ENCODE data around the gene SLC35D2.
"Not testable (repeated sequence)": the region's sequence is repeated elsewhere in the genome, so short reads cannot be mapped to it uniquely, and the experiment has no call there.

Gene SLC35D2

DNA sequence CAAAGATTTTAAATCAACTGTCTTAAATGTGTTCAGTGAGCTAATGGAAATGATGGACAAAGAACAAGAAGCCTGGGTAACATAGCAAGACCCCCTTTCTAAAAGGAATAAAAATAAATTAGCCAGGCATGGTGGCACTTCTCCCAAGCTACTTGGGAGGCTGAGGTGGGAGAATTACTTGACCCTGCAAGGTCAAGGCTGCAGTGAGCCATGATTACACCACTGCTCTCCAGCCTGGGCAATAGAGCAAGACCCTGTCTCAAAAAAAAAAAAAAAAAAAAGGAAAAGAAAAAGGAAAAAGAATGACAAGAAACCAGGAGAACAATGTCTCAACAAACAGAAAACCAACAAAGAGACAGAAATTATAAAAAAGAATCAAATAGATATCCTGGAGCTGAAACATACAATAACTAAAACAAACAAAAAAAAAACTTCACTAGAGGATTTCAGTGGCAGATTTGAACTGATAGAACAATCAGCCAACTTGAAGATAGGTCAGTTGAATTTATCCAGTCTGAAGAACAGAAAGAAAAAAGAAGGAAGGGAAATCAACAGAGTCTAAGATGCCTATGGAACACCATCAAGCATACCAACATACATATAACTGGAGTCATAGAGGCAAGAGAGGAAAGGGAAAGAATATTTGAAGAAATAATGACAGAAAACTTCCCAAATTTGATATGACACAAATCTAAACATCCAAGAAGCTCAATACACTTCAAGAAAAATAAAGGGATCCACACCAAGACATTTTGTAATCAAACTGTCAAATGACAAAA is 16.8 kb upstream of the SLC35D2 start:
- no peak for DNase-seq (ENCODE audit: low spot score)

DNA sequence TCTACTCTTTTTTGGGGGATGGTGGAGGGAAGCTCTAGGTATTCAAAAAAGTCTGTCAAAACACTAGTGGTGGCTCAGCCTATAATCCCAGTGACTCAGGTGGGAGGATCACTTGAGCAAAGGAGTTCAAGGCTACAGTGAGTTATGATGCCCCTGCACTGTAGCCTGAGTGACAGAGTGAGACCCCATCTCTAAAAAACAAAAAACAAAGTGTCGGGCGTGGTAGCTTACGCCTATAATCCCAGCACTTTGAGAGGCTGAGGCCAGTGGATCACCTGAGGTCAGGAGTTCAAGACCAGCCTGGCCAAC is 15.8 kb upstream of the SLC35D2 start:
- DNase-seq (ENCODE audit: low spot score): no peak

DNA sequence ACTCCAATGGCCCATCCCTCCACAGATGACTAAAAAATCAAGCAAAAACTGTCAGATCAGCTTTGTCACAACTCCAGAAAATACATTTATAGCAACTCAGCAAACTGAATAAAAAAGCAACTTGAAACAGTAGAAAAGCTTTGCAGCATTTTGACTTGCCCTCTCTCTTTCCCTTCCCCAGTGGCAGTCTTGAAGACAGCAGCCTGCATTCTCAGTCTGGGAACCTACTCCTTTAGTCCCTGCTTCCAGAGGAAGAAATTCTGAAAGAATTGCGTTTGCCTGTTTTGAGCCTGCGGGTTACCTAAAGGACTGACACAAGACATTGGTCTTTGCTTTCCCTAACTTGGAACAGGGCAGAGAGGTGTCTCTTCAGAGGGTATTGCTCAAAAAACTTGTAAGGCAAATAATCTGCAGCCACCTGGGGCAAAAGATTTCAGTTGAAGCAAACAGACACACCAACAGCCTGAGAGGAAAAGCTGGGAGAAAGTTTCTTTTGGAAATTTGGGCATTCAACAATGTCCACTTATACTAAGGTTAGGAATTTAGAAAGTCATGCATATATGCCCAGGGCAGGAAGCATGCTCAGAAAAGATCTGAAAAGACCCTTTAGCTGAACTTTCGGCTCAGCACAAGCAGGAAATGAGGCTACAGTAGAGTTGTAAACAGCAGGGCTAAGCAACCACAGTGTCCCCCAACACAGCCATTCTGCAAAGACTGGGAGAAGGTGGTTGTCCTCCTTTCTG is 15.2 kb upstream of the SLC35D2 start:
- DNase-seq (ENCODE audit: low spot score): no peak

DNA sequence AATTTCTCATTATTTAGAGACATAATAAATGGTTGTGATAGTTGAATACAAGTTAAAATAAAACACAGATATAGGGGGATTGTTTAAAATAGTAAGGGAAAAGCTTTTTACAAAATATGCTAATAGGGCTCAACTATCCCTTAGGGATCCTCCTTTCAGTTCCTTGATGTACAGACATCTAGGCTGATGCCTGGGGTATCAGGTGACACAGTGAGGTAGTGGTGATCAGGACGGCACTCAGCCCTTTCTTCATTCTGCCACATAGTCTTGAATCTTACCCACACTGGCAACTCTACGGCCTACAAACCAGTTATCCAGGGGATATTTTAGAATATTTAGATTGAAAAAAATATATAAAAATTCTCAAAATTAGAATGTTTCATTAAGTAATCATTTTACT is 12.5 kb upstream of the SLC35D2 start:
- DNase-seq (ENCODE audit: low spot score): no peak

DNA sequence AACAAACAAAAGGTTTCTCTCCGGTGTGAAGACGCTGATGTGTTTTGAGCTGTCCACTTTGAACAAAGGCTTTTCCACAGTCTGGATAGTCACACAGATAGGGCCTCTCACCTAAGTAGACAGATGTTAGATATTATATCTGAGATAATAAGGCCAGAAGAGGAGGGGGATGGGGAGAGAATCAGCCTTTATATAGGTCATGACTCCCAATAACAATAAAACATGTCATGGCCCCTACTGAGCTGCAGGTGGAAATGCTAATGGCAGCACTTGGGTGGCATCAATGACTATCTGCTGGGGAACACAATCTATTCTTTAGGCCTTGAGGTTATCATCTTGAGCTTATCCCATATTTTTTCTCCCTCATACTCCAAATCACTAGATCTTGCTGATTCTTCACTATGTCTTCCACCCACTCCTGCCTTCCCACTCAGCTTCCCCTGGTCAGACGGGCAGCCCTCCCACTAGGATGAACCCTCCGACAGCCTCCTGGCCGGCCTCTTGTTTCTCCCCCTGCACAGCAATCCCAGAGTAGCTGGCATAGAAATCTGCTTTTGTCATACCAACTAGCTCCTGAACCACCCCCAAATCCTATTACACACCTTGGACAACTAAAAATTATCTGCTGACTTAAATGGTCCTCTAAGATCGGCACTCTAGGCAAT is 11.5 kb upstream of the SLC35D2 start:
- DNase-seq (ENCODE audit: low spot score): no peak

DNA sequence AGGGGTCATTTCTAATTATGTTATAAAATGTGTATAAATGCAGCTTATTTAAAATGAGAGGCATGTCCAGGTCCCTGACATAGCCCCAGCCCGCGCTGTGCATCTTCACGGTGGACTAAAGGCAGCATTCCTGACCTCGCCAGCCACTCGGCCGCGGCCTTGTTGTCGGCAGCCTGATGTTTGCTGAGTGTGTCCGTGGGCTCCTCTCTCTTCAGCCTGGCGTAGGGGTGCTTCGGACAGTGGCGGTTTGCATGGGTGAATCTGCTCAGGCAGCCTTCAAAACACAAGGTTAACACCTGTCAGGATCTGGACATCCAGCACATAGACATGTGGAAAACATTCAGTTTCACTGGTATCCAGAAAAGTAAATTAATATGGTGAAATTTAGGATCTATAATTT is 8.8 kb upstream of the SLC35D2 start:
- no peak for DNase-seq (ENCODE audit: low spot score)

DNA sequence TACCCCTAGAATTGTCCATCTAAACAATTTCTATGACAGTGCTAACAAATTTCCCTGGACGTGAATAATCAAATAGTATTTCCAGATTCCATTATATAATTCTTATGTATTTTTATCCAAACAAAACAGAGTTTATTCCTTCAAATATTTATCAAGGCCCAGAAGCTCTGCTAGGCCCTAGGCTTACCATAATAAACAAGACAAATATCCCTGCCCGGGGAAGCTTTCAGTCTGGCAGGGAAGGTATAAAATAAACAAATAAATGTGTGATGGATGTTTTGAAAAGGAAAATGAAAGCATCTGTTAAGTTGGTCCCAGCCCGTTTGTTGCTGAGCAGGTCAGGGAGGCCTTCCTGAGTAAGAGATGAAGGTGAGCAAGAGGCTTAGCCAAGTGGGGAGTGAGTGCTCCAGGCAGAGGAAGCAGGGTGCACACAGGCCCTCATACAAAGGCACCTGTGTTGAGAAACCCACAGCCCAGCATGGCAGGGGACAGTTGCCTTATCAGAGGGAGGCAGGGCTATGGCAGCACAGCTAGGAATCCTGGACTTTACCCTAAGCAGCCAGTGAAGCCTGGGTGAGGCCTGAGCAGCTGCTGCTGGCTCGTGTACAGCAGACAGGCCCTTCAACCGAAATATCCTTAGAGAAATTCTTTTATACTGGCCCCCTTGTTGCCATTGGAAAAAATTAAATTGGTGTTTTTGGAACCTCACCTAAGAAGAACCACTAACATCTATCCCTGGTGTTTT is 7.7 kb upstream of the SLC35D2 start:
- DNase-seq (ENCODE audit: low spot score): no peak

DNA sequence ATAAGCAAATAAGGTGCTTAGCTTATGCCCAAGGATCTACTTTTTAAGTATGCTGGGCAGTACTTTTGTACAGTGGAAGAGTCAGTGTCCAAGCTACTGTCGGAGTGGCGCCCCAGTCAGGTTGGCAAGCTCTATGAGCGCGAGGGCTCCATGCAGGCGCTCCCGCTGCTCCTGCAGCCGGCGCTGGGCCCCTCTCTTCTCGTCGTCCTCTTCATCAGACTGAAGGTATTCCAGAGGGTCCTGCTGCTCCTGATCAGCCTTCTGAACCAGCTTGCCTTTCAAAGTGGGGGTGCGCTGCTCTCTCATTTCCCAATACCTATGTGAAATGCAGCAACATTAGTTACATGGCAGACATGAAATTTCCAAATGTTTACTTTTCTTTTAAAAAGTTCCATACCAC is 4.6 kb upstream of the SLC35D2 start:
- no peak for DNase-seq (ENCODE audit: low spot score)

DNA sequence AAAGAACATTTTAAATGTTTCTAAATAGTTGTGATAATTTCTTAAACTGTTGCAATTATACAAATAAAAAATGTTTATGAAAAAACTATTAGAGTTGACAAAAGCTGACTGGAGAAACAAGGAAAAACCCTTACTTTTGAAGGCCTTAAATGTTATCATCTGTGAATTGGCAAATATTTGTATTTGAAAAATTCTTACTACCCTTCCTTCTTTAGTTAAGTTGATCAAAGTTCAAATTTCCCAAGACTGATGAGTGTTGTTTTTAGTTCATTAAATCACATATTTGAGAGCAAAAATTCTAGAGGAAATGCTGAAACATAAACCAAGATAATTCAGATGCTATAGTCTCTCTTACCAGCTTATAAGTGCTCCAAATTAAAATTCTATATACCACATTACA is 2.6 kb upstream of the SLC35D2 start:
- DNase-seq (ENCODE audit: low spot score): no peak

DNA sequence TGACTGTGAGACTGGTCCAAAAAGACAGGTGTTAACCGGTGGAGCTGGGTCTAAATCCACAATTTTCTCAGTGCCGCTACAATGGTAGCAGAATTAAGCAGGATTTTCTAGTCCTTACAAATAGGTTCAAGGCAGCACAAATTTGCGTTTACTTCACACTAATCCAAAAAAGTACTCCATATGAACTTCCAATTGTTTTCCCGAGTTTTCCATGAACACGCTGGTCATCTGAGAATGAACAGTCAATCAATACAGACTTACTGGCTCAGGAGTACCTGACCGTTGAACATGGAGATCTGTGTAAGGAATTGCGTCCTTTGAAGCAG is 709 bp downstream of the SLC35D2 start:
- no peak for DNase-seq (ENCODE audit: low spot score)

DNA sequence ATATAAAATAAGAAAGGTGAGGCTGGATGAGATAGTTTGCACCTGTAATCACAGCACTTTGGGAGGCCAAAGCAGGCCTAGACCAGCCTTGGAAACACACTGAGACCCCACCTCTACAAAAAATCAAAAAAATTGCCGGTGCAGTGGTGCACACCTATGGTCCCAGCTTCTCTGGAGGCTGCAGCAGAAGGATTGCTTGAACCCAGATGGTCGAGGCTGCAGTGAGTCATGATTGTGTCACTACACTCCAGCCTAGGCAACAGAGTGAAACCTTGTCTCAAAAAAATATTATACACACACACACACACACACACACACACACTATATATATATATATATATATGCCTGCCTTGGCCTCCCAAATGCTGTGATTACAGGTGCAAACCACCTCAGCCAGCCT is 1.3 kb downstream of the SLC35D2 start:
- no peak for DNase-seq (ENCODE audit: low spot score)

DNA sequence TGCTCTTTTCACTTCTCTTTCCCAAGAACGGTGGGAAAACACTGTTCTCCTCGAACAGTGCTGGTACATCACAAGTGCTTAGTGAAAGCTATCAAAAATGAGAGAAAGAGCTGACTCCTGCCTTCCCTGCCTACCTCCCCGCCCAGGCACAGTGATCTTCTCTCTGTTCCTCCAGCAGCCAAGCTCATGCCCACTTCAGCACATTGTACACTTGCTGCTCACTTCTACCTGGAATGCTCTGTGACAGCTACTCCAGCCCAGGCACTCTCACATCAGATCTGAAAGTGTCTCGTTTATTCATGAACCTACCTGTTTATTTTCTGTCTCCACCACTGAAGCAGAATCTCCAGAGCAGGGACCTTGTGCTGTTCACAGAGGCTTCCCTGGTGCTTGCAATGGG is 1.8 kb downstream of the SLC35D2 start:
- DNase-seq (ENCODE audit: low spot score): no peak

DNA sequence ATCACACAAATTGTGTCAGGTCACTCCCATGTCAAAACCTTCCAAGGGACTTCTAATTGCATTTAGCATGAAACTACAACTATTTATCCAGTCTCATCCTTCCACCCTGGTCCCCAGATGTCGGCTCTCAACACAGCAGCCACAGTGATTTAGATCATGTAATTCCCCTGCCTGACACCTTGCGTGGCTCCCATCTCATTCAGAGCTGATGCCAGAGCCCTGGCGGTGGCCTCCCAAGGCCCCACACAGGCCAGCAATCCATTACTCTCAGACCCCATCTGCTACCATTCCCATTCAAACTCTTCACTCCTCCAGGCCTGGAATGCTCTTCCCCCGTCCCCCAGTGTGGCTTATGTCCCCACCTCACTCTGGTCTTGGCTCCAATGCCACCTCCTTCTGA is 2.4 kb downstream of the SLC35D2 start:
- no peak for DNase-seq (ENCODE audit: low spot score)

DNA sequence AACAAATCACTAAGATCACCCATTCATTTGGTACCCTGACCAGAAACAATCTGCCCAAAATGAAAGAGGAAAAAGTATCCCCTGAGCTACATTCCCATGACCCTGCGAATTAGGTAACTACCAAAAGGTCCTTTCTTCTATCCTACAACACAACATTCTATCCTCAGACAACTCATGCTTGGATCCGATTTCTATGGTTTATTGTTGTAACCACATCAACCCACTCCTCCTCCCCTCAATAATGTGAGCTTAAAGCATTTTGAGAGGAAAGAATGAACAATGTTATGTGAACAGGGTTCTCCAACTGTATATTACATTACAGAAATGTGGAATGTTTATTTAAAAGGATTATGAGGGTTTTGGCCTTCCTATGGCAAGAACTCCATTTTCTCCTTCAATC is 4.0 kb downstream of the SLC35D2 start:
- DNase-seq (ENCODE audit: low spot score): no peak

DNA sequence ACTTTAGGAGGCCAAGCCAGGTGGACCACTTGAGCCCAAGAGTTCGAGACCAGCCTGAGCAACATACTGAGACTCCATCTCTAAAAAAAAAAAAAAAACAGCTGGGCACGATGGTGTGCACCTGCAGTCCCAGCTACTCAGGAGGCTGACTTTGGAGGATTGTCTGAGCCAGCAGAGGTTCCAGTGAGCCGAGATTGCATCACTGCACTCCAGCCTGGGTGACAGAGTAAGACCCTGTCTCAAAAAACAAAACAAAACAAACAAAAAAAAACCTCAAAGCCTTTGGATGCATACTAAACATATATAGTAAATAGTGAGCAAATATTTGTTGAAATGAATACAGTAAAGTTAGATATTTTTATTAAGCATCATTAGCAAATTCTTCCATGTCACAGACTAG is 5.3 kb downstream of the SLC35D2 start:
- no peak for DNase-seq (ENCODE audit: low spot score)

DNA sequence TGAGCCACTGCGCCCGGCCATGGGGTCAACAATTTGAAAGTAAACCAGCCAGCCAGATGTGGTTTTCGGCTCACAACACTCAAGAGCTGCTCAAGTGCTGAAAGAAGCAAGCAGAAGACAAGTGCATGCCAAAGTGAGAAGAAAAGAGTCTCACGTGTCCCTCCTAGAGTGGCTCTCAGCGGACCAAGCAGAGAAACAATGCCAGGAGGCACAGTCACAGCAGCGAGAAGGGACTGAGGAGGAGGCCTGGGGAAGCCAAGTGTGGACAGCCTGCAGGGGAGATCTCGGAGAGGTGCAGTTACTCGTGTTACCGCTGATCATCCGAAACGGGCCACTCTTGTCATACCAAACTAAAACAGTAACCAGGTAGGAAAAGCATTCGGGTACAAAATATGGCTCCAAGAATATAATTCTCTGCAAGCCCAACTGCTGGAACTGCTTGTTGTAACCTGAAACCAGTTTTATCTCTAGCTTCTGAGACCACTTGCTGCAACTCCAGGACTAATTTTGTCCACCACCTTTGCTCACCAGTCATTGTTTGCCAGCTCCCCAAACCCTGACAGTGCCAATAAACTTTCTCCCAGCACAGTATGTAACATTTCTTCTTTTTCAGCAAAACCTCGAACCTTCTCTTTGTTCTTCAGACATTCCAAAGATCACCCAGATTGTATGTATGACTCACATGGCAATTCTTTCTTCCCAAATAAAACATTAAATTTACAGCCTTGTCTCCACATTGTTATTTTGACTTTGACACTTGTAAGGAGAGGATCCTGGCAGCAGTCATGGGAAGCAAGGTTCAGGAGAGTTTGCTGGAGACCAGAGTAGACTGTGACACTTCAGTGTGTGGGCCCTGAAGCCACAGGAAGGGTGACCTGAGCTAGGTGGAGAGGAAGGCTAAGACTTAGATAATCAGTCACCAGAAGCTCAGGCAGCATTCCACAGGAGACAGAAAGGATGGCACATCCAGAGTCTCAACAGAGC is 6.3 kb downstream of the SLC35D2 start:
- DNase-seq (ENCODE audit: low spot score): no peak

DNA sequence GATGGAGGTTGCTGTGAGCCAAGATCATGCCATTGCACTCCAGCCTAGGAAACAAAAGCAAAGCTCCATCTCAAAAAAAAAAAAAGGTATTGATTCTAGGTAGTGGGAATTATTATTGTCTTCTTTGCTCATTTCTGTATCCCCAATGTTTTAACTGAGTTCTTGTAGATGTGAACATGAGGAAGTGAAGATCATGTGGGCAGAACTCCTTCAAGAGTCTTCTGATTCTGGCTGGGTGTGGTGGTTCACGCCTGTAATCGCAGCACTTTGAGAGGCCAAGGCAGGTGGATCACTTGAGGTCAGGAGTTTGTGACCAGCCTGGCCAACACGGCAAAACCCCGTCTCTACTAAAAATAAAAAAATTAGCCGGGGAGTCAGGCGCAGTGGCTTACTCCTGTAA is 8.0 kb downstream of the SLC35D2 start:
- DNase-seq (ENCODE audit: low spot score): not testable (repeated sequence)

DNA sequence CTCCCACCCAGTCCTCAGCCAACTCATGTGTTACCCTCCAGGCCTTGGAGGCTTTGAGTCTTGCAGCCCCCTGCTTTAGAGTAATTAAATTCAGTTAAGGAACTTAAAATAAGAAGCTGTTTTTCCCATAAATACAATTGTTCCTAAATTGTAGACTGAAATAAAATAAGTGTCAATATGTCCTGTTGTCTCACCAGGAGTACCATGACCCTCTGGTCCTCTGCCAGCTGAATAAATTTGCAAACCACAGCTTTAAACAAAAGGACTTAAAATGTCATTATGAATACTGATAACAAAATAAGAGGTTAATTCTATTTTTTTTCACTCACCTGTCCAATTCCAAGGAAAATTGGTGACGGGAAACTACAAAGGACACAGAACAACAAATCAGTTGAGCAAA is 15.6 kb downstream of the SLC35D2 start:
- DNase-seq (ENCODE audit: low spot score): no peak

DNA sequence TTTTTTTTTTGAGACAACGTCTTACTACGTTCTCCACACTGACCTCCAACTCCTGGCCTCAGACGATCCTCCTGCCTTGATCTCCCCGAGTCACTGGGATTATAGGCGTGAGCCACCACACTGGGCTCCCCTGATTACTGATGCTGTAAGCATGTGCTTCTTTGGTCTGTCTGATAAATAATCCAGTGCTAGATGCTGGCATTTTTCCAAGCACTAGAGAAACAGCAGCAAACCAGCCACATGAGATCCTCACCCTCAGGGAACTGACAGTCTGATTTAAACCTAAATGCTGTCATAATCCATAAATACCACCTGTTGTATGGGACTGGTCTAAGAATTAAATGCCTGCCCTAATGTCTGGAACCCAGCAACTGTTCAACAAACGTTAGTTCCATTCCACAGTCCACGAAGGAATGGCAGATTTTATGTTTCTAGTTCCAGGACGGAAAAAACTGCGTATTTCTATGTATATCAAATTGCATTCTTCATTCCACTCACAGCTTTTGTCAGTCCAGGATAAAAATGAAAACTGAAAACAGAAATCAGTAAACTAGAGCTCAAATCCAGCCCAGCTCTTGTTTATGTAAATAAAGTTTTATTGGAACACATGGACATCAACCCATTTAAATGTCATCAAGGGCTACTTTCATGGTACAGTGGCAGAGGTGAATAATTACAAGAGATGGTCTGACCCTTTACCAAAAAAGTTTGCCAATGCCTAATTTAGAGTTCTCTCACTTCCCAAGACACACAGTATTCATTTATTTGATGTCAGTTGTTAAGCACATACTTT is 20.1 kb downstream of the SLC35D2 start:
- DNase-seq (ENCODE audit: low spot score): no peak

DNA sequence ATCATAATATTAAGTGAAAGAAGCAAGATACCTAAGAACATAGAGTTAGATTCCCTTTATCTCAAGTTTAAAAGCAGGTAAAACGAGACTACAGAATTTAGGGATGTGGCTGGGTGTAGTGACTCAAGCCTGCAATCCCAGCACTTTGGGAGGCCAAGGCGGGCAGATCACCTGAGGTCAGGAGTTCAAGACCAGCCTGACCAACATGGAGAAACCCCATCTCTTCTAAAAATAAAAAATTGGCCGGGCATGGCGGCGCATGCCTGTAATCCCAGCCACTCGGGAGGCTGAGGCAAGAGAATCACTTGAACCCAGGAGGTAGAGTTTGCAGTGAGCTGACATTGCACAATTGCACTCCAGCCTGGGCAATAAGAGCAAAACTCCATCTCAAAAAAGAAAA is 21.4 kb downstream of the SLC35D2 start:
- not testable (repeated sequence) for DNase-seq (ENCODE audit: low spot score)

DNA sequence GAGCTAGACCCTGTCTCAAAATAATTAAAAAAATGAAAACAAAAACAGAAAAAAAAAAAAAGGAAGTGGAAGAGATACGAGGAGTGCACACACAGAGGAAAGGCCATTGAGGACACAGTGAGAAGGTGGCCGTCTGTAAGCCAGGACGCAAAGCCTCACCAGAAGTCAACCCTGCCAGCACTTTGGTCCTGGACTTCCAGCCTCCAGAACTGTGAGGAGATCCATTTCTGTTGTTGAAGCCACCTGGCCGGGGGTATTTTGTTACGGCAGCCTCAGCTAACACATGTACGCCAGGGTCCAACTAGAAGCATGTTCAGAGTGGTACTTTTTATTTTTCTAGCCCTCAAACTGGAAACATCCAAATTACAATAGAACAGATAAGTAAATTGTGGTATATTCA is 21.8 kb downstream of the SLC35D2 start:
- DNase-seq (ENCODE audit: low spot score): no peak

All from NAMALWA (cell line).